HEK293T (cell line): Measurements from ENCODE around the gene TAF6.

Experiments used
- CTCF ChIA-PET: fragments of 350-600 bp; formaldehyde crosslinking; extraction: SDS; loops from one replicate; lab custom pipeline; 2021; ENCODE audit warnings: antibody characterized with exemption, inconsistent platforms; lab: Yijun Ruan, JAX
- POLR2A ChIA-PET: fragments of 350-600 bp; formaldehyde crosslinking; extraction: SDS; loops from one replicate; lab custom pipeline; 2020; ENCODE audit warnings: antibody characterized with exemption, inconsistent platforms; lab: Yijun Ruan, JAX
- DNase-seq: peaks from one replicate; pipeline ENCODE4 v3.0.0; 2012; ENCODE audit warnings: mixed read lengths; ENCODE audit errors: extremely low spot score
- ARNT ChIP-seq: fragments of 450-650 bp; IDR thresholded peaks from 2 replicates; pipeline ENCODE4 v1.6.1; 2017; ENCODE audit warnings: mild to moderate bottlenecking
- BHLHE40 ChIP-seq: fragments of 450-650 bp; IDR thresholded peaks from 2 replicates; pipeline ENCODE4 v1.6.1; 2016; ENCODE audit warnings: mild to moderate bottlenecking, moderate library complexity, borderline replicate concordance
- CTBP1 ChIP-seq: fragments of 450-650 bp; IDR thresholded peaks from 2 replicates; pipeline ENCODE4 v1.6.1; 2016; ENCODE audit warnings: borderline replicate concordance
- ELF4 ChIP-seq: fragments of 450-650 bp; IDR thresholded peaks from 2 replicates; pipeline ENCODE4 v1.6.1; 2017; ENCODE audit warnings: antibody characterized with exemption
- FOXA1 ChIP-seq: fragments of 450-650 bp; IDR thresholded peaks from 2 replicates; pipeline ENCODE4 v1.6.1; 2016; ENCODE audit warnings: mild to moderate bottlenecking
- FOXK2 ChIP-seq: fragments of 450-650 bp; IDR thresholded peaks from 2 replicates; pipeline ENCODE4 v1.6.1; 2016; ENCODE audit warnings: mild to moderate bottlenecking
- FOXM1 ChIP-seq: fragments of 450-650 bp; IDR thresholded peaks from 2 replicates; pipeline ENCODE4 v1.6.1; 2017; ENCODE audit warnings: mild to moderate bottlenecking, borderline replicate concordance
- HDGF ChIP-seq: fragments of 450-650 bp; IDR thresholded peaks from 2 replicates; pipeline ENCODE4 v1.6.1; 2017; ENCODE audit warnings: antibody characterized with exemption, borderline replicate concordance
- L3MBTL2 ChIP-seq: fragments of 450-650 bp; conservative IDR thresholded peaks from 2 replicates; pipeline ENCODE4 v1.6.1; 2016; ENCODE audit warnings: mild to moderate bottlenecking
- LEF1 ChIP-seq: fragments of 450-650 bp; IDR thresholded peaks from 2 replicates; pipeline ENCODE4 v1.6.1; 2017; ENCODE audit warnings: mild to moderate bottlenecking, borderline replicate concordance
- NFRKB ChIP-seq: fragments of 450-650 bp; IDR thresholded peaks from 2 replicates; pipeline ENCODE4 v1.6.1; 2016; ENCODE audit warnings: mild to moderate bottlenecking, moderate library complexity
- PKNOX1 ChIP-seq: fragments of 450-650 bp; IDR thresholded peaks from 2 replicates; pipeline ENCODE4 v1.6.1; 2016
- SP1 ChIP-seq: fragments of 450-650 bp; IDR thresholded peaks from 2 replicates; pipeline ENCODE4 v1.6.1; 2017
- SUZ12 ChIP-seq: fragments of 450-650 bp; IDR thresholded peaks from 2 replicates; pipeline ENCODE4 v1.6.1; 2016; ENCODE audit warnings: mild to moderate bottlenecking
- TARDBP ChIP-seq: fragments of 450-650 bp; IDR thresholded peaks from 2 replicates; pipeline ENCODE4 v1.6.1; 2016
- ZNF384 ChIP-seq: fragments of 450-650 bp; IDR thresholded peaks from 2 replicates; pipeline ENCODE4 v1.6.1; 2016

TAF6 gene

GRCh38 chr7:100124301-100125230 lies 5.4 kb upstream of the TAF6 start:
- DNase-seq: no peak
- TF ChIP-seq CTBP1 (no peak), PKNOX1 (no peak), L3MBTL2 (no peak), ELF4 (no peak), LEF1 (no peak), FOXK2 (no peak), ZNF384 (no peak), HDGF (no peak), SP1 (no peak), FOXA1 (no peak), NFRKB (no peak), FOXM1 (no peak), TARDBP (no peak), SUZ12 (no peak), BHLHE40 (no peak), ARNT (no peak)
- CTCF ChIA-PET: interaction anchor here (1.0 kb wide), 1 partner anchor 17 kb away, joined by 3 read pairs; no protein-coding TSS in a partner anchor
- POLR2A ChIA-PET: interaction anchor here (0.6 to 6.0 kb wide), 5 partner anchors 17 to 42 kb away, joined by 3 to 80 read pairs (median 4); partner anchors contain the start of genes AP4M1 and MCM7

GRCh38 chr7:100122568-100122967 lies 3.4 kb upstream of the TAF6 start:
- no peak for DNase-seq
- CTCF ChIA-PET: no interaction called here
- no peak for TF ChIP-seq ZNF384
- TF ChIP-seq NFRKB: no peak
- no peak for TF ChIP-seq SUZ12
- no peak for TF ChIP-seq FOXK2
- TF ChIP-seq FOXA1: no peak
- TF ChIP-seq BHLHE40: no peak
- no peak for TF ChIP-seq L3MBTL2
- TF ChIP-seq SP1: no peak
- TF ChIP-seq PKNOX1: no peak
- TF ChIP-seq TARDBP: no peak
- POLR2A ChIA-PET: interaction anchor here (1.1 to 6.0 kb wide), 2 partner anchors 20 to 307 kb away, joined by 3 to 80 read pairs; partner anchors contain the start of genes AP4M1 and MCM7

- ChIA-PET POLR2A (interaction anchor here (1.1 to 6.0 kb wide), 2 partner anchors 20 to 307 kb away, joined by 3 to 80 read pairs; partner anchors contain the start of genes AP4M1 and MCM7), CTCF (no interaction called here)
- no peak for DNase-seq
- TF ChIP-seq SP1 (no peak), BHLHE40 (no peak), NFRKB (no peak), TARDBP (no peak), LEF1 (no peak), CTBP1 (no peak), FOXK2 (no peak), ZNF384 (no peak), FOXM1 (no peak), SUZ12 (no peak), FOXA1 (no peak), HDGF (no peak), ELF4 (no peak), L3MBTL2 (no peak), ARNT (no peak)
These were observed 2.9 kb upstream of the TAF6 start for GRCh38 chr7:100122067-100122466.

GRCh38 chr7:100120733-100121036 lies 1.5 kb upstream of the TAF6 start:
- TF ChIP-seq FOXA1 (no peak), ZNF384 (no peak), L3MBTL2 (no peak), CTBP1 (no peak), ELF4 (no peak), PKNOX1 (no peak), TARDBP (no peak), SUZ12 (no peak), HDGF (no peak), ARNT (no peak), NFRKB (no peak), SP1 (no peak)
- ChIA-PET CTCF (interaction anchor here (0.9 to 1.2 kb wide), 2 partner anchors 10 to 38 kb away, joined by 3 to 4 read pairs; no protein-coding TSS in a partner anchor), POLR2A (interaction anchor here (1.1 to 2.0 kb wide), 2 partner anchors 19 to 38 kb away, joined by 4 to 39 read pairs; partner anchors contain the start of genes AP4M1 and MCM7)
- DNase-seq: no peak

GRCh38 chr7:100119970-100120732 lies 993 bp upstream of the TAF6 start:
- ChIA-PET POLR2A (interaction anchor here (0.6 to 2.0 kb wide), 3 partner anchors 19 to 38 kb away, joined by 3 to 39 read pairs (median 4); partner anchors contain the start of genes AP4M1, LAMTOR4 and MCM7), CTCF (interaction anchor here (0.5 to 1.2 kb wide), 3 partner anchors 10 to 440 kb away, joined by 3 to 4 read pairs (median 3); no protein-coding TSS in a partner anchor)
- TF ChIP-seq ELF4 (no peak), ZNF384 (peak; percentile 53; the same call in 1 of the 2 replicates)
- DNase-seq: peak; percentile 64
